GM18520 (cell line): ENCODE data around the gene KRTAP4-7.
"Not testable (repeated sequence)": the region's sequence is repeated elsewhere in the genome, so short reads cannot be mapped to it uniquely, and the experiment has no call there.

Source experiments
- ATAC-seq: cut with Tn5 transposase; IDR thresholded peaks from one replicate; pipeline ENCODE4 v1.9.1; 2021; ENCODE audit not compliant: unreplicated experiment

The KRTAP4-7 gene

DNA sequence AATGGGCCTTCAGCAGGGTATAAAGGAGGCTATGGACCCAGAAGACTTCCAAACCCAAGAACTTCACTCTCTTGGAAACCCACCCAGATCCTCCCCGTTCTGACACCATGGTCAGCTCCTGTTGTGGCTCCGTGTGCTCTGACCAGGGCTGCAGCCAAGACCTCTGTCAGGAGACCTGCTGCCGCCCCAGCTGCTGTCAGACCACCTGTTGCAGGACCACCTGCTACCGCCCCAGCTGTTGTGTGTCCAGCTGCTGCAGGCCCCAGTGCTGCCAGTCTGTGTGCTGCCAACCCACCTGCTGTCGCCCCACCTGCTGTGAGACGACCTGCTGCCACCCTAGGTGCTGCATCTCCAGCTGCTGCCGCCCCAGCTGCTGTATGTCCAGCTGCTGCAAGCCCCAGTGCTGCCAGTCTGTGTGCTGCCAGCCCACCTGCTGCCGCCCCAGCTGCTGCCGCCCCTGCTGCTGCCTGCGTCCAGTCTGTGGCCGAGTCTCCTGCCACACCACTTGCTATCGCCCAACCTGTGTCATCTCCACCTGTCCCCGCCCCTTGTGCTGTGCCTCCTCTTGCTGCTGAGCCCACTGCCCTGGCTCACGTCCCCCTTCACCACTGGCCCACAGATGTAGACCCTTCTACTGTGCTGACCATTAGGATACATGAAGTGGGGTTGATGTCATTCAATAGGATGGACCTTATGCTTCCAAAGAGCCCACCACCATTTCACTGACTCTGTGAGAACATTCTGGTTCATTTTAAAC lies at the start of gene KRTAP4-7:
Gene KRTAP4-7, plus strand, starts transcription at position 51 of the 757 bp plus-strand sequence. Its CDS starts 57 bp downstream, at position 108.
- ATAC-seq = not testable (repeated sequence)

- ATAC-seq = not testable (repeated sequence)
These were observed 49.5 kb upstream of the KRTAP4-7 start, which contains the start of gene KRTAP1-3 for GRCh38 chr17:41034346-41034935. KRTAP1-3 (minus strand) TSS chr17:41034874; CDS start chr17:41034821, 53 bp downstream.

DNA sequence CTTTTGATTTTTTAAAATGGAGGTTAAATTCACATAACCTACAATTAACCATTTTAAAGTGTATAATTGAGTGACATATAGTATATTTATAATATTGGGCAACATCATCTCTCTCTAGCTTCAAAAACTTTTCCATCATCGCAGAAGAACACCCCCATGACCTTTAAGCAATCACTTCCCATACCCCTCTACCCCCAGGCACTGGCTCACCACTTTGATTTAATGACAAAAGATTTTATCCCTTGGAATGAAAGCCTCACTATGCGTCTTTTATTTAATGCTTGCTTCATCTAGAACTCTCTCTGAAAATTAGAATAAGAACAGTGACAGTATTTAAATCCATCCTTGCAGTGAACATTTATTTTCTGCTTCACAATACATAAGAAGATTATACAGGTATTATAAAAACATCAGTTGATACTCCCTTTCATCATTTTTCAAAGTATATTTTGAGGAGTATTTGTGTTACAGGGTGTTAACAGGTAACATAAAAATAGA lies 46.0 kb upstream of the KRTAP4-7 start:
- ATAC-seq = no peak

- ATAC-seq = not testable (repeated sequence)
These were observed 43.0 kb upstream of the KRTAP4-7 start, which contains the start of gene KRTAP1-1 for GRCh38 chr17:41040783-41041571. KRTAP1-1 (minus strand) TSS chr17:41041450; CDS start chr17:41041397, 53 bp downstream.

DNA sequence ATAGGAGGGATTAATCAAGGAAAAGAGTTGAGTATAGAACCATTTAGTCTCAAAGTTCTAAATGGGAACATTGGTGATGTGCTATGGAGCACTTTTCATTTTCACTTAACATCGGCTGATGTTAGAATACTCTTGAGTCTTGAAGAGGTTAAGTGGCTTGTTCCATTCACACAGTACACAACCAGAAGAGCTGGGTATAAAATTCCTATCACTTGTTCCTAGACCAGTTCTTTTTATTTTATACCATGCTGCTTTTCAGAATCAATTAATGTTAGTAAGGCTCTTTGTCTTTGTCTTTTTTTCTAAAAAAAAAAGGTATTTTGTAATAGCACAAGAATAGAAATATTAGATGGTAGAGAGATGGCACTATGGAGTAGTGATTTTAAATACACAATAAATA lies 41.0 kb upstream of the KRTAP4-7 start:
- no peak for ATAC-seq

- ATAC-seq = not testable (repeated sequence)
These were observed 37.0 kb upstream of the KRTAP4-7 start, which contains the start of gene KRTAP2-1 for GRCh38 chr17:41046735-41047465. KRTAP2-1 (minus strand) TSS chr17:41047316; CDS start chr17:41047267, 49 bp downstream.

DNA sequence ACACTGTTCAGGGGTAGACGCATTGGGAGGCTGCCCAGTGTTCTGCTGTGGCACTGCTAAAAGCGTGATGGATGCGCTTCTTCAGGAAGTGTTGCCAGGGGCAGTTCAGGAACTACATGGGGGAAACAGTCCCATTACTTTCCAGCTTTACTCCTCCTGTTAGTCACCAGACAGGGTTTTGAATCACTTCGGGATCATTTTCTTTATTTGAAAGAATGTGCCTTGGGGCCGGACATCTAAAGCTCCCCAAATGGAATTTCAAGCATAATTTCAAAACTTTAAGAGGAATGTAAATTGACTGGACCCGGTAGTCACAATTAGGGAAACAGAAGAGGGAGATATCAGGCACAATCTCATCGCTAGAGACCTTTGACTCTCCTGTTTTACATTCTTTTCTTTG lies 35.5 kb upstream of the KRTAP4-7 start:
- no peak for ATAC-seq

DNA sequence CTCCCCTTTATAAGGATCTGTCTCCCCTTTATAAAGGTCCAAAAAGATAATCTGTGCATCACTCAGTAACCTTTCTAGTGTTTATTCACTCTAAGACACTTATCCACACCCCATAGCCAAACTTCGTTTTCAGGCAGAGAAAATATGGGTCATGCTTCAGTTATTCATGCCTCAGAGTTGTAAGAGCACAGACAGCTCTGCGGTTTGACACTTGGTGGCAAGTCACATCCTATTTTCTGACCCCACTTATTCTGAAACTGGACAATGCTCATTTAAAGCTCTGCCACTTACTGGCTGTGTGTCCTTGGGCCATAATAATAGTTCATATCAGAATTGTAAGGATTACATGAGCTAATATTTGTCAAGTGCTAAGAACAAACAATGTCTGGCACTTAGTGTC lies 34.8 kb upstream of the KRTAP4-7 start:
- no peak for ATAC-seq

- ATAC-seq = no peak
These were observed 31.4 kb upstream of the KRTAP4-7 start for GRCh38 chr17:41052566-41052965.

DNA sequence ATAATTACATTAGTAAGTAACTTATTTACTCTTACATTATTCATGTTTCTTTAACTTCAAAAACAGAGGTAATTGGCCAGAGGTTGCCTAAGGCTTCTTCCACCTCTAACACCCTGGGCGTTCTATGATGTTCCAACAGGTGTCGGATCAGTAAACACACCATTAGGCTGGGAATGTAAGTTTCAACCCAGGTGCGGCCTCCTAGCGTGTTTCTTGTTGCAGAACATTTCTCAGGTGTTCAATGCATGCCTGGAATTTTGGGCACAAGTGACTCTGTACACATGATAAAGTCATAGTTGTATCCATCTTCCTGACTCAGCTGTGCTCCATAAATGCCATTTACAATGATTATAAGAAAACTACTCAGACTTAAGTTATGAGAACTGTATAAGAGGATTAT lies 29.9 kb upstream of the KRTAP4-7 start:
- no peak for ATAC-seq

DNA sequence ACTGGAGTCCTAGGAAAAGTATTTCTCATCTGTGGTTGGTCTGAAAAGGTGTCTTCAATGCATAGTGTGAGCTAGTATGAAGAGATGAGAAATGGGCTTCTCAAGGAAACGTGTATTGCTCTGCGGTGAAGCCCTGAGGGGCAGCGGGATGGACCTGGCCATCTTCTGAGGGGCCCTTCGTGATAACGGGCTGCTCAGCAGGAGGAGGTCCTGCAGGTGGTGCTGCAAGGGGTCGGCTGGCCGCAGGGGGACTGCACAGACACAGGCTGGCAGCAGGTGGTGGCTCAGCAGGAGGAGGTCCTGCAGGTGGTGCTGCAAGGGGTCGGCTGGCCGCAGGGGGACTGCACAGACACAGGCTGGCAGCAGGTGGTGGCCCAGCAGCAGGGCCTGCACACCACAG lies 29.4 kb upstream of the KRTAP4-7 start:
- not testable (repeated sequence) for ATAC-seq

DNA sequence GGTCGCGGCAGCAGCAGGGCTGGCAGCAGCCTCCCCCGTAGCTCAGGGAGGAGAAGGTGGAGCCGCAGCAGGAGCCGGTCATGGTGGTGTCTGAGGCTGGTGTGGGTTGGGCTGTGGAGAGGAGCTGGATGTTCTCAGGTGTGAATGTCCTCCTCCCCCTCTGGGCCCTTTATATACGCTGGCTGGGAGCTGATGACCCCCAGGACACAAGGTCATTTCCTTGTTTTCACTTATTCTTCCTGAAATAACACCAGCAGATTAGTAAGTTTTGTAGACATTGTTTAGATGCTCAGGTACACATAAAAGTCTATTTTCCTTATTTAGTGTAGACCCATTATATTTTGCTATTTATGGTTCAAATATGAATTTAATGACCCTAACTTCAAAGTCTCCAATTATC lies 28.8 kb upstream of the KRTAP4-7 start, which contains the start of gene KRTAP2-2:
Gene KRTAP2-2, minus strand, starts transcription at position 101 of the 400 bp plus-strand sequence. Its CDS starts 19 bp downstream, at position 82.
- not testable (repeated sequence) for ATAC-seq

GRCh38 chr17:41057547-41057946 lies 26.4 kb upstream of the KRTAP4-7 start:
- no peak for ATAC-seq

- no peak for ATAC-seq
These were observed 25.2 kb upstream of the KRTAP4-7 start for GRCh38 chr17:41058741-41059140.

DNA sequence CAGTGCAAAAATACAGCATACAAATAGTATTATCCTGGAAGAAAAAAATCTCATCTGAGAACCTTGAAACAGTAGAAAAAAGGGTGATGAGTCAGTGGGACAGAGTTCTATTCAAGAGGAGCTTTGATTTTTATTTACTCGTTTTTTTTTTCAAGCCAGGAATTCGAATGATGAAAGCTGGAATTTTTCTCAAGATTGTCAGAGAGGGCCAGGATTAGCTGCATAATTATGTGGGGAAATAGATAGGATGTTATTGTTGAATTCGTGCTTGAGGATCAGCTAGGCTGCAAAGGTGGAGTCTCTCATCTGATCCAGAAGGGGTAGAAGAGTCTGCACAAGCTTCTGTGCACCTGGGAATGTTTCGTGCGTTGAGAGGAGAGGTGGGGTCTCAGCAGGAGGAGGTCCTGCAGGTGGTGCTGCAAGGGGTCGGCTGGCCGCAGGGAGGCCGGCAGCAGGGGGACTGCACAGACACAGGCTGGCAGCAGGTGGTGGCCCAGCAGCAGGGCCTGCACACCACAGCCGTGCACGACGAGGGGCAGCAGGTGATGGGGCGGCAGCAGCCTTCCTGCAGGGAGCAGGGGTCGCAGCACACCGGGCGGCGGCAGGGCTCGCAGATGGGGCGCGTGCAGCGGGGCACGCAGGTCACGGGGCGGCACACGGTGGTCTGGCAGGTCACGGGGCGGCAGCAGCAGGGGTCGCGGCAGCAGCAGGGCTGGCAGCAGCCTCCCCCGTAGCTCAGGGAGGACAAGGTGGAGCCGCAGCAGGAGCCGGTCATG lies 24.5 kb upstream of the KRTAP4-7 start:
- ATAC-seq = not testable (repeated sequence)

GRCh38 chr17:41060052-41060604 lies 23.8 kb upstream of the KRTAP4-7 start, which contains the start of gene KRTAP2-3:
KRTAP2-3 (minus strand) TSS chr17:41060114; CDS start chr17:41060050, 64 bp downstream.
- ATAC-seq = no peak

- no peak for ATAC-seq
These were observed 22.0 kb upstream of the KRTAP4-7 start for GRCh38 chr17:41061964-41062363.

DNA sequence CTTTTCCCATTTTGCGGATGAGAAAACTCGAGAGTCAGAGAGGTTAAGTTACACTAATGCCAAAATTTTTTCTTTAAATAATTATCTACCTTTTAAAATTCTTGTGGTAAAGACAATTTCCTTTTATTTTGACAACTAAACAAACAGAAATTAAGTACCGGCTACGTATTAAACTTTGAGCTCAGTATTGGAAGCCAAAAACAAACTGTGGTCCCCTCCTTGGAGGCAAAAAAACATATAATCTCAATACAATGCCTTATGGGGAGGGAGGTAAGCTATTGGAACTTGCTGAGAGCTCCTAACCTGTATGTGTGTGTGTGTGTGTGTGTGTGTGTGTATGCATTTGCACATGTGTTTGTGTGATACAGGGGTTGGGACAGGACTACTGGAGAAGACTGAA lies 20.5 kb upstream of the KRTAP4-7 start:
- ATAC-seq = no peak

DNA sequence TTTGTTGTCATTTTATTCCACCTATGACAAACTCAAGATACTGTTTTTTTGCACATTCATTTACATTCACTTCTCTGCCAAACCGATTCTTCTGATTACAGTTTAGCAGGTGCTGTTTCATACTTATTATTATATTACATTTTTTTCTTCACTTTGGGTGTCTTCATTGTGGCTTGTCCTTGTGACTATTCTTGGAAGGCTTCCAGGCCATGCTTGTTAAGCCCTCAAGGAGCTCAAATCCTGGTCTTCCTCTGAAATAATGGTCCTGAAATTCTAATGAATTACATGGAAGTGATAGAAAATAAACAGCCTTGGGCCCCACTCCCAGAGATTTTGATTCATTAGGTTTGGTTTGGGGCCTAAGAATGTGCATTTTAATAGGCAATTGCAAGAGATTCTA lies 19.6 kb upstream of the KRTAP4-7 start:
- ATAC-seq = no peak
